Breast epithelium (tissue), 3 donors: Measurements from ENCODE around the gene FNDC1.

Source experiments
- CTCF ChIP-seq, 3 donors: fragments of 450-650 bp; IDR thresholded peaks; one replicate each; pipeline ENCODE4 v1.5.1; 2016 to 2017; ENCODE audit warnings: antibody characterized with exemption in 3 of 3, mild to moderate bottlenecking in 3 of 3, moderate library complexity in 3 of 3
- POLR2A ChIP-seq: fragments of 450-650 bp; IDR thresholded peaks from one replicate; pipeline ENCODE4 v1.6.1; 2016; ENCODE audit warnings: antibody characterized with exemption, mild to moderate bottlenecking, moderate library complexity

- no peak for TF ChIP-seq CTCF (IDR thresholded peaks at IDR 0.05)
- TF ChIP-seq POLR2A = no peak
These were observed 26.7 kb upstream of the FNDC1 start for GRCh38 chr6:159142531-159142930.
